ENCODE data around the gene ATP8B4. TPM values are rescaled to one million over a fixed set of nuclear protein-coding genes. Genes with fewer than 3 reads are reported as not detected.
A peak's percentile ranks its signal among the peaks of the same experiment; 100 is the strongest.

Gene ATP8B4
- total and polyA plus RNA-seq, 4 donors: 1.9 to 19.7 (median 12.4) TPM

GRCh38 chr15:49898097-49898496, 220.9 kb downstream of the ATP8B4 start:
- H3K27me3 ChIP-seq (ENCODE audit: control insufficient read depth in 4 of 4, insufficient read depth in 4 of 4, low read length in 3 of 4): no peaks in the 10 kb centered on the region
- H3K4me3 ChIP-seq (ENCODE audit: low read depth in 1 of 3, low read length in 3 of 3): no peak overlapping the region

GRCh38 chr15:49895347-49896223, 223.4 kb downstream of the ATP8B4 start:
- TF ChIP-seq HNF4G (IDR thresholded peaks at IDR 0.05): no peak
- peak in 1 of 2 donors; percentile 35 for TF ChIP-seq RXRA (IDR thresholded peaks at IDR 0.05)
- no peak for DNase-seq (ENCODE audit: low spot score)
- no peaks in the 10 kb centered on the region for H3K27me3 ChIP-seq (ENCODE audit: control insufficient read depth in 4 of 4, insufficient read depth in 4 of 4, low read length in 3 of 4)
- 62% methylated on average over 6 of the region's 6 CpGs for WGBS
- H3K4me3 ChIP-seq (ENCODE audit: low read depth in 1 of 3, low read length in 3 of 3): no peak overlapping the region
- peaks cover 3 to 10% (median 6%) of the 10 kb centered on the region in 4 donors for H3K4me1 ChIP-seq (ENCODE audit: control insufficient read depth in 4 of 4, insufficient read depth in 4 of 4, low read length in 3 of 4)
- H3K9ac ChIP-seq (ENCODE audit: low read depth in 1 of 2, low read length in 2 of 2): no peak overlapping the region
- no peaks in the 10 kb centered on the region for H3K36me3 ChIP-seq (ENCODE audit: control insufficient read depth in 4 of 4, insufficient read depth in 3 of 4, low read depth in 1 of 4, low read length in 3 of 4)
- H3K9me3 ChIP-seq (ENCODE audit: control insufficient read depth in 4 of 4, low read length in 3 of 4): no peaks in the 10 kb centered on the region
- no peak overlapping the region for H3K27ac ChIP-seq (ENCODE audit: low read depth in 1 of 2, low read length in 2 of 2)

More at GRCh38 chr15:49898097-49898496, 220.9 kb downstream of the ATP8B4 start:
- no peak for DNase-seq (ENCODE audit: low spot score)
- Histone ChIP-seq H3K36me3 (ENCODE audit: control insufficient read depth in 4 of 4, insufficient read depth in 3 of 4, low read depth in 1 of 4, low read length in 3 of 4) (no peaks in the 10 kb centered on the region), H3K9me3 (ENCODE audit: control insufficient read depth in 4 of 4, low read length in 3 of 4) (no peaks in the 10 kb centered on the region), H3K4me1 (ENCODE audit: control insufficient read depth in 4 of 4, insufficient read depth in 4 of 4, low read length in 3 of 4) (peaks cover 3 to 10% (median 6%) of the 10 kb centered on the region in 4 donors), H3K9ac (ENCODE audit: low read depth in 1 of 2, low read length in 2 of 2) (no peak overlapping the region), H3K27ac (ENCODE audit: low read depth in 1 of 2, low read length in 2 of 2) (no peak overlapping the region)
- TF ChIP-seq ATF3 (IDR thresholded peaks at IDR 0.05) (no peak), JUND (IDR thresholded peaks at IDR 0.05) (no peak), FOXA2 (IDR thresholded peaks at IDR 0.05) (no peak), RAD21 (IDR thresholded peaks at IDR 0.05) (no peak), ZBTB33 (IDR thresholded peaks at IDR 0.05) (no peak), GABPA (IDR thresholded peaks at IDR 0.05 in 1 of 2, conservative IDR thresholded peaks at IDR 0.05 in 1 of 2) (no peak), FOXA1 (IDR thresholded peaks at IDR 0.05) (no peak), TAF1 (conservative IDR thresholded peaks at IDR 0.05) (no peak), CTCF (IDR thresholded peaks at IDR 0.05; ENCODE audit: low read depth, low read length, missing input control) (no peak), MAX (IDR thresholded peaks at IDR 0.05) (no peak), HNF4G (IDR thresholded peaks at IDR 0.05) (no peak), EGR1 (IDR thresholded peaks at IDR 0.05; ENCODE audit: low read depth in 2 of 2) (no peak)

GRCh38 chr15:49890689-49891088, 228.3 kb downstream of the ATP8B4 start:
- no peaks in the 10 kb centered on the region for H3K9me3 ChIP-seq (ENCODE audit: control insufficient read depth in 4 of 4, low read length in 3 of 4)
- no peak overlapping the region for H3K9ac ChIP-seq (ENCODE audit: low read depth in 1 of 2, low read length in 2 of 2)
- H3K4me3 ChIP-seq (ENCODE audit: low read depth in 1 of 3, low read length in 3 of 3): no peak overlapping the region
- H3K27me3 ChIP-seq (ENCODE audit: control insufficient read depth in 4 of 4, insufficient read depth in 4 of 4, low read length in 3 of 4): no peaks in the 10 kb centered on the region
- DNase-seq (ENCODE audit: low spot score): no peak
- no peak overlapping the region for H3K27ac ChIP-seq (ENCODE audit: low read depth in 1 of 2, low read length in 2 of 2)
- 93% methylated on average over 3 of the region's 3 CpGs for whole genome bisulfite sequencing
- peaks cover 0 to 2% (median 0%) of the 10 kb centered on the region in 4 donors for H3K36me3 ChIP-seq (ENCODE audit: control insufficient read depth in 4 of 4, insufficient read depth in 3 of 4, low read depth in 1 of 4, low read length in 3 of 4)
- peaks cover 1 to 6% (median 3%) of the 10 kb centered on the region in 4 donors for H3K4me1 ChIP-seq (ENCODE audit: control insufficient read depth in 4 of 4, insufficient read depth in 4 of 4, low read length in 3 of 4)
- no peak for TF ChIP-seq TAF1 (conservative IDR thresholded peaks at IDR 0.05)
- no peak for TF ChIP-seq CTCF (IDR thresholded peaks at IDR 0.05; ENCODE audit: low read depth, low read length, missing input control)
- no peak for TF ChIP-seq MAX (IDR thresholded peaks at IDR 0.05)
- no peak for TF ChIP-seq EGR1 (IDR thresholded peaks at IDR 0.05; ENCODE audit: low read depth in 2 of 2)
- no peak for TF ChIP-seq JUND (IDR thresholded peaks at IDR 0.05)
- TF ChIP-seq RAD21 (IDR thresholded peaks at IDR 0.05): no peak
- TF ChIP-seq YY1 (IDR thresholded peaks at IDR 0.05): no peak
- no peak for TF ChIP-seq HNF4G (IDR thresholded peaks at IDR 0.05)
- no peak for TF ChIP-seq ZBTB33 (IDR thresholded peaks at IDR 0.05)
- TF ChIP-seq GABPA (IDR thresholded peaks at IDR 0.05 in 1 of 2, conservative IDR thresholded peaks at IDR 0.05 in 1 of 2): no peak
- TF ChIP-seq RXRA (IDR thresholded peaks at IDR 0.05): no peak

All from liver (tissue), 9 donors.